H1 (cell line): Measurements from ENCODE around the gene FCGR2B. TPM values are rescaled to one million over a fixed set of nuclear protein-coding genes. Genes with fewer than 3 reads are reported as not detected.
"Not testable (repeated sequence)": the region's sequence is repeated elsewhere in the genome, so short reads cannot be mapped to it uniquely, and the experiment has no call there.

ENCODE experiments used
- CTCF ChIA-PET: fragments of 300-600 bp; sonication (Branson Sonifier 250); formaldehyde crosslinking; loops from one replicate; lab custom pipeline; 2021; ENCODE audit not compliant: partially characterized antibody; lab: Charles Lee
- POLR2A ChIA-PET: fragments of 300-600 bp; sonication (Branson Sonifier 250); formaldehyde crosslinking; loops from one replicate; lab custom pipeline; 2021; ENCODE audit warnings: inconsistent platforms; ENCODE audit not compliant: partially characterized antibody; lab: Charles Lee
- DNase-seq, 2 experiments: peaks; one replicate each; pipeline versions ENCODE4 v3.0.0 to v3.0.0-alpha.2; 2010 to 2022; ENCODE audit warnings: low spot score in 2 of 2, low read depth in 1 of 2, mixed read lengths in 1 of 2
- FAIRE-seq: peaks from 2 replicates; lab custom pipeline; 2011; peaks lifted over from hg19 to GRCh38; lab: Jason Lieb, UNC
- H2AFZ ChIP-seq: 2 replicates; pipeline ENCODE4 v1.8.1; 2012; ENCODE audit warnings: low read length, inconsistent platforms
- H2AK5ac ChIP-seq: 2 replicates; pipeline ENCODE4 v1.6.1; 2013; ENCODE audit warnings: low read depth, low read length
- H2BK120ac ChIP-seq: replicated peaks from 2 replicates; pipeline ENCODE3; 2013; ENCODE audit warnings: low read depth, low read length, inconsistent platforms
- H2BK12ac ChIP-seq: 2 replicates; pipeline ENCODE4 v1.6.1; 2013; ENCODE audit warnings: low read depth, low read length
- H2BK15ac ChIP-seq: 2 replicates; pipeline ENCODE4 v1.6.1; 2013; ENCODE audit warnings: low read length
- H2BK20ac ChIP-seq: 2 replicates; pipeline ENCODE4 v1.6.1; 2013; ENCODE audit warnings: low read length
- H2BK5ac ChIP-seq: 2 replicates; pipeline ENCODE4 v1.6.1; 2013; ENCODE audit warnings: low read depth, low read length
- H3K14ac ChIP-seq: 2 replicates; pipeline ENCODE4 v1.6.1; 2013; ENCODE audit warnings: inconsistent platforms; ENCODE audit not compliant: insufficient read length
- H3K18ac ChIP-seq: 2 replicates; pipeline ENCODE4 v1.6.1; 2013; ENCODE audit warnings: low read length; ENCODE audit errors: extremely low read depth
- H3K23ac ChIP-seq: 2 replicates; pipeline ENCODE4 v1.6.1; 2013; ENCODE audit warnings: inconsistent platforms; ENCODE audit not compliant: insufficient read length
- H3K23me2 ChIP-seq: 2 replicates; pipeline ENCODE4 v1.6.1; 2013; ENCODE audit warnings: low read depth, low read length
- H3K27ac ChIP-seq: 2 replicates; pipeline ENCODE4 v1.6.1; 2011; ENCODE audit warnings: low read depth, low read length, inconsistent platforms
- H3K27me3 ChIP-seq, 4 experiments: replicated peaks in 1 of 4; 1 replicate in 1 of 4; 2 replicates in 3 of 4; pipeline versions ENCODE4 v1.6.1 to v1.8.1; 2011 to 2013; ENCODE audit warnings: low read length in 3 of 4, mild to moderate bottlenecking in 3 of 4, inconsistent platforms in 2 of 4, mixed read lengths in 2 of 4, moderate library complexity in 1 of 4; ENCODE audit not compliant: control insufficient read depth in 3 of 4, insufficient read depth in 3 of 4; ENCODE audit errors: extremely low read depth in 1 of 4
- H3K36me3 ChIP-seq, 4 experiments: 2 replicates each; pipeline versions ENCODE4 v1.6.1 to v1.8.1; 2011 to 2013; ENCODE audit warnings: mild to moderate bottlenecking in 4 of 4, low read length in 3 of 4, moderate library complexity in 2 of 4, control low read depth in 1 of 4, inconsistent platforms in 1 of 4; ENCODE audit not compliant: insufficient read depth in 4 of 4, control insufficient read depth in 2 of 4
- H3K4ac ChIP-seq: replicated peaks from 2 replicates; pipeline ENCODE3; 2013; ENCODE audit warnings: low read length, low read depth, mixed read lengths, inconsistent platforms; ENCODE audit not compliant: insufficient read length
- H3K4me1 ChIP-seq, 4 experiments: replicated peaks in 1 of 4; 1 replicate in 1 of 4; 2 replicates in 3 of 4; pipeline versions ENCODE4 v1.6.1 to v1.8.1; 2011 to 2013; ENCODE audit warnings: low read length in 3 of 4, inconsistent platforms in 2 of 4, mixed read lengths in 1 of 4; ENCODE audit not compliant: insufficient read depth in 4 of 4, control insufficient read depth in 3 of 4
- H3K4me2 ChIP-seq, 2 experiments: 2 replicates each; pipeline versions ENCODE4 v1.6.1 to v1.8.1; 2011 to 2013; ENCODE audit warnings: low read depth in 2 of 2, low read length in 2 of 2, control low read depth in 1 of 2, inconsistent platforms in 1 of 2, mild to moderate bottlenecking in 1 of 2; ENCODE audit not compliant: insufficient read depth in 1 of 2
- H3K4me3 ChIP-seq, 4 experiments: fragments of 200-600, 300-600 bp in 1 of 4; sonication (generic), shearing (Covaris generic), sonication (Bioruptor Twin) in 1 of 4; 2 replicates each; pipeline versions ENCODE4 v1.5.1 to v1.8.1; 2011 to 2016; ENCODE audit warnings: low read length in 4 of 4, low read depth in 3 of 4, control low read depth in 2 of 4, inconsistent platforms in 2 of 4, mild to moderate bottlenecking in 2 of 4, mixed read lengths in 1 of 4, moderate library complexity in 1 of 4; ENCODE audit not compliant: insufficient read depth in 2 of 4; ENCODE audit errors: extremely low read depth in 1 of 4
- H3K56ac ChIP-seq: replicated peaks from 2 replicates; pipeline ENCODE3; 2013; ENCODE audit warnings: low read depth, mild to moderate bottlenecking, mixed read lengths, low read length, inconsistent platforms; ENCODE audit not compliant: insufficient read length
- H3K79me1 ChIP-seq: 2 replicates; pipeline ENCODE4 v1.6.1; 2013; ENCODE audit warnings: low read depth, low read length, control low read depth
- H3K79me2 ChIP-seq, 2 experiments: 2 replicates each; pipeline versions ENCODE4 v1.6.1 to v1.8.1; 2012 to 2013; ENCODE audit warnings: low read length in 2 of 2, mild to moderate bottlenecking in 2 of 2, inconsistent platforms in 1 of 2; ENCODE audit not compliant: insufficient read depth in 2 of 2, control insufficient read depth in 1 of 2
- H3K9ac ChIP-seq, 4 experiments: replicated peaks in 1 of 4; 1 replicate in 1 of 4; 2 replicates in 3 of 4; pipeline versions ENCODE4 v1.6.1 to v1.8.1; 2011 to 2013; ENCODE audit warnings: low read depth in 3 of 4, low read length in 3 of 4, control low read depth in 2 of 4, mild to moderate bottlenecking in 2 of 4, moderate library complexity in 2 of 4, inconsistent platforms in 1 of 4; ENCODE audit errors: extremely low read depth in 1 of 4
- H3K9me3 ChIP-seq, 2 experiments: 2 replicates each; pipeline versions ENCODE4 v1.6.1 to v1.8.1; 2012 to 2013; ENCODE audit warnings: mild to moderate bottlenecking in 2 of 2, moderate library complexity in 2 of 2, control low read depth in 1 of 2, inconsistent platforms in 1 of 2, low read depth in 1 of 2, low read length in 1 of 2, mixed read lengths in 1 of 2; ENCODE audit not compliant: insufficient read depth in 2 of 2
- H4K20me1 ChIP-seq, 2 experiments: replicated peaks in 1 of 2; 2 replicates each; pipeline versions ENCODE3 to v1.8.1; 2011 to 2013; ENCODE audit warnings: inconsistent platforms in 2 of 2, low read length in 2 of 2, mild to moderate bottlenecking in 1 of 2; ENCODE audit not compliant: insufficient read depth in 2 of 2, control insufficient read depth in 1 of 2
- H4K5ac ChIP-seq: 2 replicates; pipeline ENCODE4 v1.6.1; 2013; ENCODE audit warnings: low read length, low read depth, mixed read lengths, inconsistent platforms; ENCODE audit not compliant: insufficient read length
- H4K8ac ChIP-seq: 2 replicates; pipeline ENCODE4 v1.8.0; 2013; ENCODE audit warnings: mild to moderate bottlenecking, moderate library complexity, low read length, inconsistent platforms; ENCODE audit not compliant: insufficient read depth; ENCODE audit errors: extremely low read depth
- H4K91ac ChIP-seq: replicated peaks from 2 replicates; pipeline ENCODE3; 2013; ENCODE audit warnings: low read length, mixed read lengths, inconsistent platforms; ENCODE audit not compliant: insufficient read length
- EP300 ChIP-seq, 2 experiments: IDR thresholded peaks; 1 replicate in 1 of 2; 2 replicates in 1 of 2; pipeline ENCODE4 v1.6.1; 2011 to 2012; ENCODE audit warnings: low read depth in 2 of 2, low read length in 2 of 2, mild to moderate bottlenecking in 2 of 2, borderline replicate concordance in 1 of 2, inconsistent platforms in 1 of 2, moderate library complexity in 1 of 2
- WGBS, 2 experiments: shearing (Covaris generic) in 1 of 2; methylation state at CpG; one replicate each; pipeline versions ENCODE4 v1.1.6 to v1.1.7; 2013 to 2015; ENCODE audit warnings: low lambda C conversion rate in 2 of 2, mixed read lengths in 2 of 2, inconsistent platforms in 1 of 2, low coverage in 1 of 2, missing lambda C conversion rate in 1 of 2; ENCODE audit not compliant: insufficient replicate concordance in 2 of 2, insufficient coverage in 1 of 2, insufficient read length in 1 of 2; ENCODE audit errors: extremely low coverage in 1 of 2, missing lambda C conversion rate in 1 of 2; 5-methylcytosine and 5-hydroxymethylcytosine counted together
- polyA plus RNA-seq, 7 experiments: library from polyadenylated mRNA; depleted of rRNA in 3 of 7; stranded (reverse) in 5 of 7; unstranded in 2 of 7; fragments of >200 nt in 5 of 7; fragments of 200-250 nt in 2 of 7; gene quantifications; 1 replicate in 5 of 7; 2 replicates in 1 of 7; 4 replicates in 1 of 7; pipeline versions ENCODE4 v1.2.1 to v1.2.3, GENCODE V29; 2011 to 2013; ENCODE audit warnings: missing spikeins in 2 of 7, mixed read lengths in 2 of 7
- total RNA-seq: library from RNA; stranded (reverse); fragmentation: NEBNext Ultra II Directional; extraction: Animal tissue kit (Norgen Biotek cat#: 25700); gene quantifications from 2 replicates; pipeline ENCODE4 v1.2.1, GENCODE V29; 2021

The FCGR2B gene
- total and polyA plus RNA-seq, 2 of the 8 experiments (the other 6 are each of a cell fraction or from before 2014, with no cell fraction given) = 0.05 TPM; not detected in 1

- H3K18ac ChIP-seq, H3K4me1 ChIP-seq, POLR2A ChIA-PET, H3K27ac ChIP-seq, H3K36me3 ChIP-seq, DNase-seq, H3K23ac ChIP-seq, FAIRE-seq, H2AFZ ChIP-seq, H3K4me2 ChIP-seq, H3K56ac ChIP-seq, H4K5ac ChIP-seq, H3K4me3 ChIP-seq, H4K20me1 ChIP-seq, H3K14ac ChIP-seq, H3K23me2 ChIP-seq, H3K9ac ChIP-seq, H2BK15ac ChIP-seq, H2BK120ac ChIP-seq, H3K4ac ChIP-seq, H3K79me2 ChIP-seq, H3K79me1 ChIP-seq, H2BK5ac ChIP-seq, H2BK12ac ChIP-seq, H4K8ac ChIP-seq, H2BK20ac ChIP-seq, H3K27me3 ChIP-seq, H2AK5ac ChIP-seq, H4K91ac ChIP-seq: not testable (repeated sequence)
- H3K9me3 ChIP-seq = peaks cover 0 to 14% of the 10 kb centered on the region in 2 experiments; a peak in 1 of 4 replicates
- CTCF ChIA-PET = interaction anchor here (0.7 kb wide), 1 partner anchor 241 kb away, joined by 3 read pairs; no protein-coding TSS in a partner anchor
- 79% methylated on average over 4 of the region's 4 CpGs; no CpG with 5 or more reads in 1 of the 2 experiments for WGBS, 2 experiments
- peak in 1 of 2 experiments; percentile 53; a peak in 1 of 3 replicates for TF ChIP-seq EP300 (IDR thresholded peaks at IDR 0.05; ENCODE audit: borderline replicate concordance in 1 of 2, low read depth in 2 of 2, low read length in 2 of 2)
Measured at GRCh38 chr1:161618517-161618916, 44.4 kb upstream of the FCGR2B start.
